A549 (cell line): ENCODE results near the gene IL18RAP. TPM values are rescaled to one million over a fixed set of nuclear protein-coding genes. Genes with fewer than 3 reads are reported as not detected.
A peak's percentile ranks its signal among the peaks of the same experiment; 100 is the strongest.

Experiments used
- ATAC-seq, 2 experiments: fragments of 200-7000 bp in 1 of 2; fragments of >200 bp in 1 of 2; cut with Nextera tagmentation in 1 of 2; cut with Tn5 transposase in 1 of 2; 3 replicates each; pipeline versions ENCODE4 v1.8.0 to v1.9.1; 2018 to 2020; ENCODE audit warnings: mild to moderate bottlenecking in 1 of 2, moderate library complexity in 1 of 2
- CTCF ChIA-PET: fragments of 300-600 bp; sonication (Branson Sonifier 250); formaldehyde crosslinking; extraction: SDS; loops from one replicate; lab custom pipeline; 2021; ENCODE audit warnings: antibody characterized with exemption, inconsistent platforms; lab: Yijun Ruan, JAX
- POLR2A ChIA-PET: fragments of 350-600 bp; formaldehyde crosslinking; extraction: SDS; loops from one replicate; lab custom pipeline; 2021; ENCODE audit warnings: antibody characterized with exemption, inconsistent platforms; lab: Yijun Ruan, JAX
- DNase-seq, 2 experiments: peaks; one replicate each; pipeline versions ENCODE4 v3.0.0 to v3.0.0-alpha.2; 2011 to 2016; ENCODE audit warnings: low read depth in 1 of 2, low spot score in 1 of 2
- FAIRE-seq: peaks from 2 replicates; lab custom pipeline; 2011; peaks lifted over from hg19 to GRCh38; lab: Jason Lieb, UNC
- H3K27ac ChIP-seq, 2 experiments: fragments of >200 bp; sonication (Bioruptor Twin); formaldehyde crosslinking; 3 replicates each; pipeline ENCODE4 v1.5.1; 2016 to 2017
- H3K4me1 ChIP-seq: fragments of >200 bp; sonication (Bioruptor Twin); formaldehyde crosslinking; 3 replicates; pipeline ENCODE4 v1.6.1; 2016
- H3K4me2 ChIP-seq: fragments of >200 bp; sonication (Bioruptor Twin); formaldehyde crosslinking; 3 replicates; pipeline ENCODE4 v1.6.1; 2016
- H3K4me3 ChIP-seq: fragments of >200 bp; sonication (Bioruptor Twin); formaldehyde crosslinking; 3 replicates; pipeline ENCODE4 v1.5.1; 2016
- H3K9me3 ChIP-seq: fragments of >200 bp; sonication (Bioruptor Twin); formaldehyde crosslinking; 3 replicates; pipeline ENCODE4 v1.6.1; 2016
- EHMT2 ChIP-seq: fragments of 200-600 bp; sonication (generic); IDR thresholded peaks from 2 replicates; pipeline ENCODE4 v1.6.1; 2016; ENCODE audit warnings: antibody characterized with exemption, low read depth, mild to moderate bottlenecking, moderate library complexity
- GATA3 ChIP-seq: IDR thresholded peaks from 2 replicates; pipeline ENCODE4 v1.6.1; 2012; ENCODE audit warnings: borderline replicate concordance
- JUNB ChIP-seq: fragments of >200 bp; sonication (Bioruptor Twin); formaldehyde crosslinking; IDR thresholded peaks from 2 replicates; pipeline ENCODE4 v1.6.1; 2016
- KDM5A ChIP-seq: fragments of 200-600 bp; sonication (generic); IDR thresholded peaks from 2 replicates; pipeline ENCODE4 v1.6.1; 2016; ENCODE audit warnings: antibody characterized with exemption, mild to moderate bottlenecking
- NPAS2 ChIP-seq: fragments of 250-450 bp; sonication (Bioruptor Pico); IDR thresholded peaks from 2 replicates; pipeline ENCODE4 v1.8.0; 2022; ENCODE audit warnings: mild to moderate bottlenecking, moderate library complexity, borderline replicate concordance
- PHF8 ChIP-seq: fragments of 200-600 bp; sonication (generic); IDR thresholded peaks from 2 replicates; pipeline ENCODE4 v1.6.1; 2016; ENCODE audit warnings: low read depth, mild to moderate bottlenecking, antibody characterized with exemption, moderate library complexity, borderline replicate concordance
- REST ChIP-seq: fragments of 200-600 bp; sonication (generic); IDR thresholded peaks from 2 replicates; pipeline ENCODE4 v1.6.1; 2016; ENCODE audit warnings: antibody characterized with exemption, mild to moderate bottlenecking, moderate library complexity
- SREBF2 ChIP-seq: fragments of 450-650 bp; IDR thresholded peaks from 2 replicates; pipeline ENCODE4 v1.6.1; 2014; ENCODE audit warnings: mild to moderate bottlenecking, moderate library complexity
- WGBS: methylation state at CpG from one replicate; pipeline ENCODE4 v1.1.6; 2017; ENCODE audit errors: missing lambda C conversion rate; 5-methylcytosine and 5-hydroxymethylcytosine counted together
- polyA plus RNA-seq, 4 experiments: library from polyadenylated mRNA; depleted of rRNA in 3 of 4; stranded (reverse); fragments of >200 nt; fragmentation: RNase III in 1 of 4; extraction: RNeasy Plus Mini Kit Qiagen cat#74134 plus additional on column Dnase treatment in 1 of 4; gene quantifications; 2 replicates in 3 of 4; 3 replicates in 1 of 4; pipeline ENCODE4 v1.2.3, GENCODE V29; 2011 to 2017
- TF ChIP-seq, protein P1 (sequence below): IDR thresholded peaks from 2 replicates; pipeline ENCODE4 v1.6.1; 2012
- TF ChIP-seq, protein P2 (sequence below): fragments of 150-350 bp; IDR thresholded peaks from 2 replicates; pipeline ENCODE4 v1.6.1; 2014; ENCODE audit warnings: low read depth, mild to moderate bottlenecking, low read length

The IL18RAP gene
- polyA plus RNA-seq, 2 of the 4 experiments (the other 2 are of a cell fraction) = 0.04 TPM; not detected in 1

DNA sequence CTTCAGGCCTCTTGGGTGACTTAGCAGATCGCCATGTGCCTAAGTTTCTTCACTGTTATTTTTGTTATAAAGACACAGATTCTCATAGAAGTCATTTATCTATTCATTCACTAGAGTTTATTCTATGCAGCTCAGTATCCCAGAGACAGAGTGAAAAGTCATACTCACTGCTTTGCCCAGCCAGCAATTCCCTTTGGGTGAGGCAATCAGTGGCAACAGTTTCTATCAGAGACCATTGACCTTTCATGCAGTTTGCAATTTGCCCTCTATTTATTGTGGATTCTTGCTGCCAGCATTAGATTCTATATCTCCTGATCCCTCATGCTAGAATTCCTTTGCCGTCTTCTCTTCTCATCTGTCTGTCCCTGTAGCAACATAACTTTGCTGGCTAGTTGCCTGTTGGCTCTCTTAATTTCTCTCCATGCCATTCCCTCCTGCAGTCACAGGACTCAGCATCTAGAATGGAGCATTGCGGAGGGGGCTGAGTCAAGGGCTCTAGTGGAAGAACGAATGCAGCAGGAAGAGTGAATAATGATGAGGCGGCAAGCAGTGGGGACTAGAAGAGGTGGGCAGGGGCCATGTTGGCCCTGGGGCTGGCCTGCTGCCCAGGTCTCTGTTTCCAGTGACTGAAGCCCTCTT lies 62.3 kb downstream of the IL18RAP start:
- no peak overlapping the region for H3K27ac ChIP-seq
- H3K4me2 ChIP-seq = no peak overlapping the region
- WGBS = 67% methylated on average over 5 of the region's 5 CpGs
- TF ChIP-seq PHF8 (no peak), REST (no peak), NPAS2 (no peak), JUNB (no peak)
- TF ChIP-seq, protein P1, sequence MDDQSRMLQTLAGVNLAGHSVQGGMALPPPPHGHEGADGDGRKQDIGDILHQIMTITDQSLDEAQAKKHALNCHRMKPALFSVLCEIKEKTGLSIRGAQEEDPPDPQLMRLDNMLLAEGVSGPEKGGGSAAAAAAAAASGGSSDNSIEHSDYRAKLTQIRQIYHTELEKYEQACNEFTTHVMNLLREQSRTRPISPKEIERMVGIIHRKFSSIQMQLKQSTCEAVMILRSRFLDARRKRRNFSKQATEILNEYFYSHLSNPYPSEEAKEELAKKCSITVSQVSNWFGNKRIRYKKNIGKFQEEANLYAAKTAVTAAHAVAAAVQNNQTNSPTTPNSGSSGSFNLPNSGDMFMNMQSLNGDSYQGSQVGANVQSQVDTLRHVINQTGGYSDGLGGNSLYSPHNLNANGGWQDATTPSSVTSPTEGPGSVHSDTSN = no peak
- TF ChIP-seq, all 56 proteins: peak for 0
- CTCF ChIA-PET = interaction anchor here (0.7 to 3.0 kb wide), 4 partner anchors 9 to 131 kb away, joined by 3 to 26 read pairs (median 6); partner anchors contain the start of gene SLC9A4
- no peak overlapping the region for H3K4me3 ChIP-seq
- no peaks in the 10 kb centered on the region for H3K4me1 ChIP-seq
- DNase-seq (no peak), ATAC-seq (no peak), FAIRE-seq (no peak)
- POLR2A ChIA-PET = no interaction called here
- no peaks in the 10 kb centered on the region for H3K9me3 ChIP-seq

DNA sequence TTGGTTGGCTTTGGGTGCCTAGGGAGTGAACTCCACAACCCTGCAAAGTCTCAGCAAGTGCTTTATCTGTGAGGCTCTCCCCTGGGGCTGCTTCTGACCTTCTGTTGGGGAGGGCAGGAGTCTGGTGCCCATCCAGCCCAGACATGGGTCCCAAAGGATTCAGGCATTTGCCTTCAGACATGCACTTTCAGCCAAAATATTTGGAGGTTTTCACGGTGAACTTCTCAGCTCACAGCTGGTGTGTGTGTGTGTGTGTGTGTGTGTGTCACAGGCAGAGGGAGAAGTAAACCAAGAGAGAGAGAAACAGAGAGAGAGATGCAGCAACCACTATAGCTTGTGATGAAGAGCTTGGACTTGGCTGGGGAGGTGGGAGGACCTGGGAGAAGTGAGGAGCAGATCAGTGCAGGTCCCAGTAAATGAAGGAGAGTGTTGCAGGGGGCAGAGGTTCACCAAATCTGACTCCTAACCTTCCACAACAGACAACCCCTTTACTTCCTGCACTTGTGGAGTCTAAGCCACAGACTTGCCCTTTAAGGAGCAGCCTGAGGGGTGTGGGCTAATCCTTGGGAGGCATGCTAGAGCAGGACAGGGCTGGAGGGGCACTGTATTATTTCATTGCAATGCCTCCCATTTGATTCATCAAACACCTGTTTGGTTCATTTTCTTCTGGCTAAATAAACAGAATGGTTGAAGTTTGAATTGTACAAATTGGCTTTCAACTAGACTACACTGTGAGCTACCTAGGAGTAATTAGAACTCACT lies 64.2 kb downstream of the IL18RAP start:
- no peak for TF ChIP-seq GATA3
- DNase-seq = no peak
- Histone ChIP-seq H3K4me1 (no peaks in the 10 kb centered on the region), H3K4me3 (no peak overlapping the region), H3K27ac (no peak overlapping the region), H3K9me3 (no peaks in the 10 kb centered on the region), H3K4me2 (no peak overlapping the region)
- ChIA-PET CTCF (interaction anchor here (4.1 kb wide), 1 partner anchor 14 kb away, joined by 37 read pairs; the partner anchor contains the start of gene SLC9A4), POLR2A (no interaction called here)
- 50% methylated on average over 1 of the region's 1 CpG for WGBS
- peak in 1 of 2 experiments; percentile 49; a peak in 1 of 6 replicates for ATAC-seq
- FAIRE-seq = no peak

DNA sequence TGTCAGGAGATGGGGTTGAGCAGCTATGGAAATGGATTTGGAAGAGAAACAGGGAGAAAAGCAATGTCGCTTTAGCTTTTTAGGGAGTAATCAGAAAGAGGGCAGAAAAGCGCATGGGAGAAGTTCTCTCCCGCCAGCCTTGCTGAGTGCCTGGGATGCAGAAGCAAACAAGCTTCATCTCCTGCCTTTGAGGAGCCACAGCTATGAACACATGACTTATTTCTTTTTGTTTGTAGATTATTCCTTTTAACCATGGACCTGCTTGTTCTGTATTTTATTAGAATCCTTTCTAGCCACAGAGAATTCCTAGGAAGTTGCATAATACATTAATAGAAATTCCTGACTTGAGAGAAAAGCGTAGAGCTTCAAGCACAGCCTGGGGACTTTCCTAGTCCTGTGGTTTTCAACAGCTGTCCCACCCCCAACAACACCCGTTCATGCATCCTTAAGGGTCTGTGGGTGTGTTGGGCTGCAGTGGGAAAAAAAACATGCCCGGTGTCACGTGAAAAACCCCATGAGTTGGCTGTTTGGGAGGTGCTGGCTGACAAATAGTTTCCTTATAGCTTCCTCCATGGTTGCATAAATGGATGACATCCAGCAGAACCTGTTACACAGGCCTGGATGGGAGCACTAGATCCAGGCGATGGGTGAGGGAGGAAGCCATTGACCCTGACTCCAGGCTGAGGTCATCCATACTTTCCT lies 65.0 kb downstream of the IL18RAP start:
- WGBS = 46% methylated on average over 8 of the region's 8 CpGs
- Histone ChIP-seq H3K27ac (no peak overlapping the region), H3K4me3 (no peak overlapping the region), H3K9me3 (no peaks in the 10 kb centered on the region; the same call in 2 of the 3 replicates), H3K4me2 (peak overlapping the region; percentile 20; the same call in 1 of the 3 replicates), H3K4me1 (no peaks in the 10 kb centered on the region)
- ATAC-seq (no peak), DNase-seq (no peak), FAIRE-seq (no peak)
- TF ChIP-seq, protein P2, sequence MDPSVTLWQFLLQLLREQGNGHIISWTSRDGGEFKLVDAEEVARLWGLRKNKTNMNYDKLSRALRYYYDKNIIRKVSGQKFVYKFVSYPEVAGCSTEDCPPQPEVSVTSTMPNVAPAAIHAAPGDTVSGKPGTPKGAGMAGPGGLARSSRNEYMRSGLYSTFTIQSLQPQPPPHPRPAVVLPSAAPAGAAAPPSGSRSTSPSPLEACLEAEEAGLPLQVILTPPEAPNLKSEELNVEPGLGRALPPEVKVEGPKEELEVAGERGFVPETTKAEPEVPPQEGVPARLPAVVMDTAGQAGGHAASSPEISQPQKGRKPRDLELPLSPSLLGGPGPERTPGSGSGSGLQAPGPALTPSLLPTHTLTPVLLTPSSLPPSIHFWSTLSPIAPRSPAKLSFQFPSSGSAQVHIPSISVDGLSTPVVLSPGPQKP = no peak
- no peak for TF ChIP-seq SREBF2
- TF ChIP-seq KDM5A = no peak
- TF ChIP-seq EHMT2 = no peak
- TF ChIP-seq GATA3 = no peak
- CTCF ChIA-PET = interaction anchor here (0.6 to 4.1 kb wide), 3 partner anchors 14 to 202 kb away, joined by 3 to 37 read pairs (median 3); partner anchors contain the start of gene SLC9A4
- POLR2A ChIA-PET = interaction anchor here (0.7 kb wide), 1 partner anchor 36 kb away, joined by 3 read pairs; no protein-coding TSS in a partner anchor
